Measurements from ENCODE around the gene PRSS21.

PRSS21 gene

GRCh38 chr16:2779978-2780898 is 36.8 kb upstream of the PRSS21 start:
- DNase-seq = no peak

GRCh38 chr16:2782583-2783351 is 34.3 kb upstream of the PRSS21 start:
- DNase-seq = no peak

- no peak for DNase-seq
Observed at GRCh38 chr16:2783581-2784357, 33.3 kb upstream of the PRSS21 start.

- no peak for DNase-seq
Observed at GRCh38 chr16:2784358-2785100, 32.5 kb upstream of the PRSS21 start.

GRCh38 chr16:2785101-2785991 is 31.7 kb upstream of the PRSS21 start:
- peak; percentile 22 for DNase-seq

GRCh38 chr16:2786061-2786825 is 30.8 kb upstream of the PRSS21 start:
- no peak for DNase-seq

- DNase-seq = no peak
Observed at GRCh38 chr16:2786826-2787151, 30.2 kb upstream of the PRSS21 start.

- no peak for DNase-seq
Observed at GRCh38 chr16:2787406-2787805, 29.6 kb upstream of the PRSS21 start, which contains the start of gene PRSS33. Gene PRSS33 (minus strand): TSS chr16:2787560. CDS start chr16:2786547, 1,013 bp downstream.

- DNase-seq = no peak
Observed at GRCh38 chr16:2787961-2788360, 29.1 kb upstream of the PRSS21 start.

- no peak for DNase-seq
Observed at GRCh38 chr16:2790631-2791030, 26.4 kb upstream of the PRSS21 start.

- no peak for DNase-seq
Observed at GRCh38 chr16:2791174-2791573, 25.9 kb upstream of the PRSS21 start.

GRCh38 chr16:2792940-2793339 is 24.1 kb upstream of the PRSS21 start:
- no peak for DNase-seq

GRCh38 chr16:2795395-2796143 is 21.5 kb upstream of the PRSS21 start:
- no peak for DNase-seq

GRCh38 chr16:2798723-2799204 is 18.3 kb upstream of the PRSS21 start:
- DNase-seq = no peak

- DNase-seq = no peak
Observed at GRCh38 chr16:2799205-2799858, 17.7 kb upstream of the PRSS21 start.

GRCh38 chr16:2799859-2800226 is 17.2 kb upstream of the PRSS21 start:
- DNase-seq = no peak

GRCh38 chr16:2803545-2804195 is 13.4 kb upstream of the PRSS21 start:
- no peak for DNase-seq

GRCh38 chr16:2804728-2805127 is 12.3 kb upstream of the PRSS21 start:
- DNase-seq = no peak

- no peak for DNase-seq
Observed at GRCh38 chr16:2806286-2806685, 10.8 kb upstream of the PRSS21 start.
